NCI-H1105 treated with DMSO at 0.1 percent for 48 hours (cell line): ENCODE measurements around the gene CXXC1.
"Not testable (repeated sequence)": the region's sequence is repeated elsewhere in the genome, so short reads cannot be mapped to it uniquely, and the experiment has no call there.

Experiments used
- DNase-seq: peaks from one replicate; lab custom pipeline; 2025; lab: John Stamatoyannopoulos, UW

The CXXC1 gene

DNA sequence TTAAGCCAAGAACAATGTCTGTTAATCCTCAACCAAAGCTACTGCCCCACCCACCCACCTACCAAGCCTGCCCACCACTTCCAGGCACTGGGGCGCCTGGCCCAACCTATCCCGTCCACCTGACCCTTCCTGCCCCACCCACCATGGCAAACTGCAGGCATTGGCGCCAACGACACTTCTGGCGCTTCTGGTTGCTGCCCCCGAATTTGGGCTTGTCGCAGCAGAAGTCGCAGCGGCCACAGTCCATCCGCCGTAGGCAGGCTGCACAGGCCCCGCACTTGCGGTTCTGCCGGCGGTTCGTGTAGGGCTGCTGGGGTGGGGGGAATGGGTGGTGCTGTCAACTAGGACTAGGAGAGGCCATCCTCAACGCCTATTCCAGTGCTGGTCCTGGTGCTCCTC is 13.4 kb downstream of the CXXC1 start:
- no peak for DNase-seq

- no peak for DNase-seq
Measured at GRCh38 chr18:50273203-50274043, 14.1 kb downstream of the CXXC1 start.

- no peak for DNase-seq
Measured at GRCh38 chr18:50272568-50272967, 14.9 kb downstream of the CXXC1 start.

GRCh38 chr18:50268022-50268747 is 19.3 kb downstream of the CXXC1 start:
- DNase-seq = no peak

DNA sequence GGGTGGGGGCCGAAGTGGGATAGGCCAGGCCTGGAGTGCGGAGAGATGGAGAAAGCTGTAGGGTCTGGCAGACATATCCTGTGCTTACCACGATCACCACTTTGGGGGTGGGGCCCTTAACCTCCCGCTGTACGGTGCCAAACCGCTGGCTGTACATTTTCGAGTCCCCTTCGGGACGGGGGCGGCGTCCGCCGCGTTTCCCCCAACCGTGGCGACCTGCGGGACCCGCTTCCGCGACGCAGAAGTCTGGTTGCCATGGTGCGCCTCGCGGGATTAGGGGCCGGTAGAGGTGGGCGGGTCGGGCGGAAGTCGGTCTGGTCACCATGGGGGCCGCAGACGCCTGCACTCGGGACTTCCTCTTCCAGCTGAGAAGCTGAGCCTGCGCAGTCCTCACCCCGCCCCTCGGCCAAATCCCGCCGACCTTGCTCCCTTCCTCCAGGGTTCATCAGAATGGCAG is 21.2 kb downstream of the CXXC1 start, which contains the start of gene CFAP53:
Gene CFAP53 (minus strand): TSS at position 248 of the 457 bp plus-strand sequence. CDS start 91 bp downstream, at position 157.
- peak; percentile 91 for DNase-seq

DNA sequence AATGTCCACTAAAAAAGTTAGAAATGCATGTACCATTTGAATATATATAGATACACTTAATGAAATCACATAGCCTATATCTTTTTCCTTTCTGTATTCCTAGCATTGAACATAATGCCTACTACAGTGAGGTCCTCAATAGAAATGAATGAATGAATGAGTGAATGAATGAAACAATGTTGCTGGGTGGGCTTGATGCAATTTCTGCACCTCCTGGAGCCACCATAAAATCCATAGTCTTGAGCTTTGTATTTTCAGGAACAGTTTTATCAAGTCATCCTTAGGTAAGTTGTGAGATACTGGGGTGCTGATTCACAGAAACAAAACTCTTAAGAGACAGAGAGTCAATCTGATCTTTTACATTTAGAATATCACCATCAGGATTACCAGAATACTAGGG is 24.5 kb downstream of the CXXC1 start:
- DNase-seq = no peak

DNA sequence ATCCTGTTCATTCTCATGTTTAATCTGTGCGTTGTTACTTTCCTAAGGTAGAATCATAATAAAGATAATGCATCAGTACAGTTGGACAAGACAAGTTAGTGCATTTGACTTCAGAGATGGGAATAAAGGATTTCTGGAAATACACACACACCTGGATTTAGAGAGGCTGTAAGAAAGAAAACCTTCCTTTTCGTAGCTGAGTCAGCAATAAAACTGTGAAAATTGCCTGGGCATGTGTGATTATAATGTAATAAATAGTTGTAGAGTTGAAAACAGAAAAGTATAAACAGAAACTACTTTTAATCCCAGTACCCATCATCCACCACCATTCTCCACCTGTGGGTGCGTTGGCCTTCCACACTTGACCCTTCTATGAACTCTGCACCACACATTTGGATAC is 36.6 kb downstream of the CXXC1 start:
- no peak for DNase-seq

- no peak for DNase-seq
Measured at GRCh38 chr18:50249576-50249975, 37.9 kb downstream of the CXXC1 start.

GRCh38 chr18:50247561-50247960 is 39.9 kb downstream of the CXXC1 start:
- no peak for DNase-seq

DNA sequence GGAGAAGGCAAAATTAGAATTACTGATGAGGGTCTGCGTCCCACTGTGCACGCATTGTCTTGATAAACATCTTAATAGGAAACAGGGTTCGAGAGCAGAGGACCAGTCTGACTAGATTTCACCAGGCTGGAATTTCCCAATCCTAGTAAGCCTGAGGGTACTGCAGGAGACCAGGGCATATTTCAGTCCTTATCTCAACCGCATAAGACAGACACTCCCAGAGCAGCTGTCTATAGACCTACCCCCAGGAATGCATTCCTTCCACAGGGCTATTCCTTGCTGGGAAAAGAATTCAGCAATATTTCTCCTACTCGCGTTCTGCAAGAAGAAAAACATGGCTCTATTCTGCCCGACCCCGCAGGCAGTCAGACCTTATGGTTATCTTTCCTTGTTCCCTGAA is 45.7 kb downstream of the CXXC1 start:
- not testable (repeated sequence) for DNase-seq

DNA sequence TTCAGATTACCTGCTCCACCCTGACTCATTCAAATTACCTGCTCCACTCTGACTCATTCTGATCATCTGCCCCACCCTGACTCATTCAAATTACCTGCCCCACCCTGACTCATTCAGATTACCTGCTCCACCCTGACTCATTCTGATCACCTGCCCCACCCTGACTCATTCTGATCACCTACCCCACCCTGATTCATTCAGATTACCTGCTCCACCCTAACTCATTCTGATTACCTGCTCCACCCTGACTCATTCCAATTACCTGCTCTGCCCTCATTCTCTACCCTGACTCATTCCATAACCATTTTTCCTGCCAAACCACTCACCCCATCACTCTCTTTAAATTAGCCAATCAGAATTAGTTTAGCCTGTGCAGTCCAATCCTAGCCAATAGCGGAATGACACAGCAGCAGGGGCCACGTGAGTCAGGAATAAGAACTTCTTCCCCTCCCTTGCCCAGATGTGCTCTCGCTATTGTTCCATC is 47.4 kb downstream of the CXXC1 start:
- no peak for DNase-seq

- DNase-seq = no peak
Measured at GRCh38 chr18:50232419-50232818, 55.1 kb downstream of the CXXC1 start.
